Measurements from ENCODE around the gene F13B. TPM values are rescaled to one million over a fixed set of nuclear protein-coding genes. Genes with fewer than 3 reads are reported as not detected.
"Not testable (repeated sequence)": the region's sequence is repeated elsewhere in the genome, so short reads cannot be mapped to it uniquely, and the experiment has no call there.

Gene F13B
- total RNA-seq, 1 donor from 2014 or later: not detected

DNA sequence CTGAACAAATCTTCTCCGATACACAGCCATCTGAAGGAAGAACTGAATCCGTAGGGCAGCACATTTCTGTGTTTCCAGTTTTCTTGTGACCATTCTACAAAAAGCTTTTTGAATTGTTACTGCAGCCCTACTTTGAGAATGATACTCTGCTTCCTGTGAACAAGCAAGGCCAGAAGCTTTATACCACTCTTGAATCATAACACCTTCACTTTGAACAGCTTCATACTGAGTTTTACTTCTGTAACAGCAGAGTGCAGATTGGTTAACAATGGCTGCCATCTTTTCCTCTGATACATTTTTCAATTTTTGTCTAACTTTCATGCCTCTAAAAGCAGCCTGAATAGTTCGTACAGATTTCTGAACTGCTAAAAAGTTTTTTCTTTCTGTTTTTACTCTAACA lies 33.6 kb upstream of the F13B start:
- FAIRE-seq (no peak), DNase-seq (ENCODE audit: low read depth) (no peak)
- TF ChIP-seq, protein P1, sequence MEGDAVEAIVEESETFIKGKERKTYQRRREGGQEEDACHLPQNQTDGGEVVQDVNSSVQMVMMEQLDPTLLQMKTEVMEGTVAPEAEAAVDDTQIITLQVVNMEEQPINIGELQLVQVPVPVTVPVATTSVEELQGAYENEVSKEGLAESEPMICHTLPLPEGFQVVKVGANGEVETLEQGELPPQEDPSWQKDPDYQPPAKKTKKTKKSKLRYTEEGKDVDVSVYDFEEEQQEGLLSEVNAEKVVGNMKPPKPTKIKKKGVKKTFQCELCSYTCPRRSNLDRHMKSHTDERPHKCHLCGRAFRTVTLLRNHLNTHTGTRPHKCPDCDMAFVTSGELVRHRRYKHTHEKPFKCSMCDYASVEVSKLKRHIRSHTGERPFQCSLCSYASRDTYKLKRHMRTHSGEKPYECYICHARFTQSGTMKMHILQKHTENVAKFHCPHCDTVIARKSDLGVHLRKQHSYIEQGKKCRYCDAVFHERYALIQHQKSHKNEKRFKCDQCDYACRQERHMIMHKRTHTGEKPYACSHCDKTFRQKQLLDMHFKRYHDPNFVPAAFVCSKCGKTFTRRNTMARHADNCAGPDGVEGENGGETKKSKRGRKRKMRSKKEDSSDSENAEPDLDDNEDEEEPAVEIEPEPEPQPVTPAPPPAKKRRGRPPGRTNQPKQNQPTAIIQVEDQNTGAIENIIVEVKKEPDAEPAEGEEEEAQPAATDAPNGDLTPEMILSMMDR (IDR thresholded peaks at IDR 0.05; ENCODE audit: insufficient read depth, low read length, severe bottlenecking): no peak
- Histone ChIP-seq H3K4me3 (ENCODE audit: low read depth, low read length) (no peak overlapping the region), H3K36me3 (ENCODE audit: control insufficient read depth, insufficient read depth, low read length) (no peaks in the 10 kb centered on the region), H3K27me3 (ENCODE audit: control insufficient read depth, insufficient read depth, low read length) (no peaks in the 10 kb centered on the region)

DNA sequence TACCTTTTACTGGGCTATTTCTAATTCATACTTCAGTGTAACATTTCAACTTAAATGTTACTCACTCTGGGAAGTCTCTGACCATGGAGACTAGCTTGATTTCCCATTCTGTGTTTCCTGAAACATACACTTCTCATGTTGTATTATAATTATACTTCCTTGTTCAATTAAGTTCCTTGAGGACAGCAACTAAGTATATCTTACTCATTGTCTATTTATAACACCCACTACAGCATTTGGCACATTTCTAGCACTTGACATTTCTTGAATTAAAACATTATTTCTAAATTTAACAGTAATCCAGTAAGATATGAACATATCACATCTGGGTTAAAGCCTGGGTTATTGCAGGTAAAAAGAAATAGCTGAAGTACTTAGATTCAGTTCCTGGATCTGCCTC lies 32.4 kb upstream of the F13B start:
- FAIRE-seq (no peak), DNase-seq (ENCODE audit: low read depth) (no peak)
- Histone ChIP-seq H3K27me3 (ENCODE audit: control insufficient read depth, insufficient read depth, low read length) (no peaks in the 10 kb centered on the region), H3K4me3 (ENCODE audit: low read depth, low read length) (no peak overlapping the region), H3K36me3 (ENCODE audit: control insufficient read depth, insufficient read depth, low read length) (no peaks in the 10 kb centered on the region)
- TF ChIP-seq, protein P1 (IDR thresholded peaks at IDR 0.05; ENCODE audit: insufficient read depth, low read length, severe bottlenecking): no peak

DNA sequence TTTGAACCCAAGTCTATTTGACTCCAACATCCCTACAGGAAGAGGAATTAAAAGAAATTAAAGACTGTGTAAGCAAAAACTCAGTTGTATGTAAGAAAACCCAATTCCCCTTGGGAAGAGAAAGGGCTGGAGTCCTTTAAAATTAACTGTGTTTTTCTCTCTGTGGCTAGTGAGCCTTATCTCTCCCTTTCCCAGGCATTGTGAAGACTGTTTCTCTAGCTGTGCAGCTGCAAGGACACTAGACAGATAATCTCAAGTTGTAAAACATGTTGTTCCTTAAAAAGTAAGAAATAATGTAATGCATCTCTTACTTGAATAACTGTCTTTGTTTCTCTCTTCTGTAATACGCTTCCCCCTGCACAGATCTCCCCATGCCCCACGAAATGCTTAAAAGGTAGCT lies 29.9 kb upstream of the F13B start:
- DNase-seq (ENCODE audit: low read depth); FAIRE-seq; H3K27me3 ChIP-seq (ENCODE audit: control insufficient read depth, insufficient read depth, low read length); H3K4me3 ChIP-seq (ENCODE audit: low read depth, low read length); H3K36me3 ChIP-seq (ENCODE audit: control insufficient read depth, insufficient read depth, low read length): not testable (repeated sequence)

DNA sequence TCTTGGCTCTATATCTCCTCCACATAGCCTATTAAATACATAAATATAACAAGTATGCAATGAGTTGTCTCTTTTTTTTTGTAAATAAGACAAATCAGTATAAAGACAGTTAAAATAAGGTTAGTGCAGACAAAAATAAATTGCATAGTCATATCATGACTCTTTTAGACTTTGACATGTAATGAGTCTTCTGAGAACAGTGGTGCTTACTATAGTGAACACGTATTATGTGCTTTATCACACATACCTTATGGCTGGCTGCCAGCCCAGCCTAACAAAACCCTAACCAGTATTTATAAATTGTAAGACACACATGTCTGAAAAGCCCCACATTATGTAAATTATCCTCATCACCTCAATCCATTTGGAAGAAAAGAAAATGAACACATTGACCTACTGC lies 29.1 kb upstream of the F13B start:
- DNase-seq (ENCODE audit: low read depth) (peak; percentile 13), FAIRE-seq (no peak)
- Histone ChIP-seq H3K27me3 (ENCODE audit: control insufficient read depth, insufficient read depth, low read length) (no peaks in the 10 kb centered on the region), H3K4me3 (ENCODE audit: low read depth, low read length) (no peak overlapping the region), H3K36me3 (ENCODE audit: control insufficient read depth, insufficient read depth, low read length) (no peaks in the 10 kb centered on the region)
- TF ChIP-seq, protein P1 (IDR thresholded peaks at IDR 0.05; ENCODE audit: insufficient read depth, low read length, severe bottlenecking): no peak

DNA sequence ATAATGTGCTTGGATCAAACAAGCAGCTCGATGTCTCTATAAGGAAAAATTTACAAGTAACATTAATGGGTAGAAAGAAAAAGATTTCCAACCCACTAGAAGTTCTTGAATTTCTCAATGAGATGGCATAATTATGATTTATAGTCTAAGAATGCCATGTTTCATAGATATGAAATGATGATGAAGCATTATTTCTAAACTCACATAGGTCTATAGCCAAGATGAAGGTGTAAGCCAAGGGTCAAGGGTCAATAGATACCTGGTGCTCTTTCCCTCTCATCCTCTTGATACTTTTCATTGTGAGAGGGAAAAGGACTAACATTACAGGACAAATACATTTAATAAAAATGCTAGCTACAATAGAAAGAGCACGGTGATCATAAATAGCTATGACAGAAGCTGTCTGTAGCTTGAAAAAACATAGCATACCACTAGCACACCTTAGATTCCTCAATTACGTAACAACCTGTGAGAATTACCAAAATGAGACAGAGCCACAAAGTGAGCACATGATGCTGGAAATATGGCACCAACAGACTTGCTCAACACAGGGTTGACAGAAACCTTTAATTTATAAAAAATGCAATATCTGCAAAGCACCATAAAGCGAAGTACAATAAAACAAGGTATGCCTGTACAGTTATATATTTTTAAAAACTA lies 26.3 kb upstream of the F13B start:
- Histone ChIP-seq H3K4me3 (ENCODE audit: low read depth, low read length) (no peak overlapping the region), H3K36me3 (ENCODE audit: control insufficient read depth, insufficient read depth, low read length) (no peaks in the 10 kb centered on the region), H3K27me3 (ENCODE audit: control insufficient read depth, insufficient read depth, low read length) (no peaks in the 10 kb centered on the region)
- FAIRE-seq: no peak
- peak; percentile 74 for DNase-seq (ENCODE audit: low read depth)
- TF ChIP-seq, protein P1 (IDR thresholded peaks at IDR 0.05; ENCODE audit: insufficient read depth, low read length, severe bottlenecking): no peak

DNA sequence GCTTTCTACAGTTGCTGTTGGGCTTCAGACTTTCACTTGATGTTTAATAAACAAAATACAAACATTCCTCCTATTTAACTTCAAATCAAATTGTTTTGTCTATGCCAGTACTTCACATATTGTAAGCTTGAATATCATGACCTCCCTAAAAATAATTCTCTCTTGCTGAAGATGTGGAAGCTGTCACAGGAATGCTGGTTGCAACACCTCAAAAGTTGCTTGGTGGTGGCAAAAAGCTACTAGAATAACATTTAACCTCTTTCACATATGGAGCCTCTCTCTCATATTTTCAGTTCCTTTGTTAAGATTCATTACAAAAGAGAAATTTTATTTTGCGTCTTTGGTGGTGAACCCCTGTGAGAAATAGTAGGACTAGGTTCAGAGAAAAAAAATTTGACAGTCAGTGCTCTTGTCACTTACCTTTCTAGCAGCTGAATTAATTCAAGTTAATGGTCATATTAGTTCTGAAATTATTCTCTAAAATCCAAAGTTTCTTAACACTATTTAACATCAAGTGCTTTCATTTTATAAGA lies 25.5 kb upstream of the F13B start:
- FAIRE-seq: no peak

More for the DNA sequence above, 25.5 kb upstream of the F13B start:
- Histone ChIP-seq H3K4me3 (ENCODE audit: low read depth, low read length) (no peak overlapping the region), H3K36me3 (ENCODE audit: control insufficient read depth, insufficient read depth, low read length) (no peaks in the 10 kb centered on the region), H3K27me3 (ENCODE audit: control insufficient read depth, insufficient read depth, low read length) (no peaks in the 10 kb centered on the region)
- DNase-seq (ENCODE audit: low read depth): no peak
- TF ChIP-seq, protein P1 (IDR thresholded peaks at IDR 0.05; ENCODE audit: insufficient read depth, low read length, severe bottlenecking): no peak
